ENCODE data around the gene REPIN1. TPM values are rescaled to one million over a fixed set of nuclear protein-coding genes. Genes with fewer than 3 reads are reported as not detected.

Gene REPIN1
- total and polyA plus RNA-seq, 4 donors = 38.4 to 135 (median 62.0) TPM

GRCh38 chr7:150344299-150344698 is 24.3 kb upstream of the REPIN1 start:
- Histone ChIP-seq H3K9me3 (ENCODE audit: control insufficient read depth in 4 of 4, insufficient read depth in 3 of 4, low read length in 3 of 4) (peaks cover 0 to 6% (median 1%) of the 10 kb centered on the region in 4 donors), H3K27me3 (ENCODE audit: control insufficient read depth in 3 of 3, insufficient read depth in 3 of 3, low read length in 2 of 3) (no peaks in the 10 kb centered on the region), H3K4me1 (ENCODE audit: control insufficient read depth in 5 of 5, insufficient read depth in 5 of 5, low read length in 5 of 5) (peaks cover 0 to 16% (median 5%) of the 10 kb centered on the region in 5 donors), H3K4me3 (no peak overlapping the region), H3K9ac (ENCODE audit: insufficient read depth in 1 of 2, low read length in 2 of 2) (no peak overlapping the region), H3K27ac (ENCODE audit: low read depth in 1 of 2, low read length in 1 of 2) (no peak overlapping the region), H3K36me3 (ENCODE audit: control insufficient read depth in 4 of 4, insufficient read depth in 4 of 4, low read length in 4 of 4) (peaks cover 0 to 7% (median under 1%) of the 10 kb centered on the region in 4 donors)
- no peak for TF ChIP-seq CTCF (IDR thresholded peaks at IDR 0.05; ENCODE audit: control extremely low read depth, extremely low read depth)
- ATAC-seq (ENCODE audit: insufficient read depth, low FRiP score) = no peak
- no peak for DNase-seq

GRCh38 chr7:150345012-150345411 is 23.6 kb upstream of the REPIN1 start:
- ATAC-seq (ENCODE audit: insufficient read depth, low FRiP score) (no peak), DNase-seq (no peak)
- Histone ChIP-seq H3K9me3 (ENCODE audit: control insufficient read depth in 4 of 4, insufficient read depth in 3 of 4, low read length in 3 of 4) (peaks cover 0 to 6% (median 1%) of the 10 kb centered on the region in 4 donors), H3K4me1 (ENCODE audit: control insufficient read depth in 5 of 5, insufficient read depth in 5 of 5, low read length in 5 of 5) (peaks cover 0 to 9% (median 3%) of the 10 kb centered on the region in 5 donors), H3K4me3 (no peak overlapping the region), H3K27me3 (ENCODE audit: control insufficient read depth in 3 of 3, insufficient read depth in 3 of 3, low read length in 2 of 3) (no peaks in the 10 kb centered on the region), H3K36me3 (ENCODE audit: control insufficient read depth in 4 of 4, insufficient read depth in 4 of 4, low read length in 4 of 4) (peaks cover 0 to 4% (median 0%) of the 10 kb centered on the region in 4 donors), H3K9ac (ENCODE audit: insufficient read depth in 1 of 2, low read length in 2 of 2) (no peak overlapping the region), H3K27ac (ENCODE audit: low read depth in 1 of 2, low read length in 1 of 2) (no peak overlapping the region)
- no peak for TF ChIP-seq CTCF (IDR thresholded peaks at IDR 0.05; ENCODE audit: control extremely low read depth, extremely low read depth)
- 93 to 94% methylated on average over 1 of the region's 1 CpG for WGBS, 2 donors

GRCh38 chr7:150346922-150347321 is 21.7 kb upstream of the REPIN1 start:
- no peak for TF ChIP-seq CTCF (IDR thresholded peaks at IDR 0.05; ENCODE audit: control extremely low read depth, extremely low read depth)
- ATAC-seq (ENCODE audit: insufficient read depth, low FRiP score) = no peak
- H3K4me1 ChIP-seq (ENCODE audit: control insufficient read depth in 5 of 5, insufficient read depth in 5 of 5, low read length in 5 of 5) = peaks cover 0 to 6% (median 0%) of the 10 kb centered on the region in 5 donors
- H3K4me3 ChIP-seq = no peak overlapping the region
- no peak overlapping the region for H3K27ac ChIP-seq (ENCODE audit: low read depth in 1 of 2, low read length in 1 of 2)
- H3K27me3 ChIP-seq (ENCODE audit: control insufficient read depth in 3 of 3, insufficient read depth in 3 of 3, low read length in 2 of 3) = no peaks in the 10 kb centered on the region
- H3K36me3 ChIP-seq (ENCODE audit: control insufficient read depth in 4 of 4, insufficient read depth in 4 of 4, low read length in 4 of 4) = no peaks in the 10 kb centered on the region
- peaks cover 0 to 6% (median 1%) of the 10 kb centered on the region in 4 donors for H3K9me3 ChIP-seq (ENCODE audit: control insufficient read depth in 4 of 4, insufficient read depth in 3 of 4, low read length in 3 of 4)
- no peak for DNase-seq
- 89 to 98% methylated on average over 5 of the region's 5 CpGs for WGBS, 2 donors
- no peak overlapping the region for H3K9ac ChIP-seq (ENCODE audit: insufficient read depth in 1 of 2, low read length in 2 of 2)

- ATAC-seq (ENCODE audit: insufficient read depth, low FRiP score) = no peak
- TF ChIP-seq CTCF (IDR thresholded peaks at IDR 0.05; ENCODE audit: control extremely low read depth, extremely low read depth) = no peak
- no peaks in the 10 kb centered on the region for H3K27me3 ChIP-seq (ENCODE audit: control insufficient read depth in 3 of 3, insufficient read depth in 3 of 3, low read length in 2 of 3)
- H3K36me3 ChIP-seq (ENCODE audit: control insufficient read depth in 4 of 4, insufficient read depth in 4 of 4, low read length in 4 of 4) = no peaks in the 10 kb centered on the region
- DNase-seq = no peak
- H3K9me3 ChIP-seq (ENCODE audit: control insufficient read depth in 4 of 4, insufficient read depth in 3 of 4, low read length in 3 of 4) = peaks cover 0 to 2% (median 0%) of the 10 kb centered on the region in 4 donors
- H3K4me1 ChIP-seq (ENCODE audit: control insufficient read depth in 5 of 5, insufficient read depth in 5 of 5, low read length in 5 of 5) = no peaks in the 10 kb centered on the region
- no peak overlapping the region for H3K4me3 ChIP-seq
- 75 to 80% methylated on average over 8 of the region's 8 CpGs for WGBS, 2 donors
- no peak overlapping the region for H3K27ac ChIP-seq (ENCODE audit: low read depth in 1 of 2, low read length in 1 of 2)
- H3K9ac ChIP-seq (ENCODE audit: insufficient read depth in 1 of 2, low read length in 2 of 2) = no peak overlapping the region
Measured at GRCh38 chr7:150351587-150352194, 16.9 kb upstream of the REPIN1 start.
